Psoas muscle (tissue), 8 donors: ENCODE results near the gene C4B. TPM values are rescaled to one million over a fixed set of nuclear protein-coding genes. Genes with fewer than 3 reads are reported as not detected.
"Not testable (repeated sequence)": the region's sequence is repeated elsewhere in the genome, so short reads cannot be mapped to it uniquely, and the experiment has no call there.

Source experiments
- ATAC-seq, 4 donors: fragments of 200-7000 bp; cut with Tn5 transposase; one replicate each; pipeline ENCODE4 v1.9.1; 2020; ENCODE audit warnings: moderate library complexity in 3 of 4, mild to moderate bottlenecking in 2 of 4
- DNase-seq, 2 donors: peaks; one replicate each; pipeline ENCODE4 v3.0.0-alpha.2; 2020
- H3K27ac ChIP-seq: fragments of 200-600 bp; one replicate; pipeline ENCODE4 v1.8.0; 2022
- H3K27me3 ChIP-seq, 3 donors: fragments of 200-600 bp in 1 of 3; one replicate each; pipeline versions ENCODE4 v1.6.1 to v1.8.0; 2013 to 2022; ENCODE audit warnings: low read length in 2 of 3, mild to moderate bottlenecking in 2 of 3, moderate library complexity in 1 of 3; ENCODE audit not compliant: insufficient read depth in 3 of 3
- H3K36me3 ChIP-seq, 2 donors: fragments of 200-600 bp in 1 of 2; one replicate each; pipeline versions ENCODE4 v1.6.1 to v1.8.0; 2013 to 2022; ENCODE audit warnings: low read depth in 1 of 2, mild to moderate bottlenecking in 1 of 2, moderate library complexity in 1 of 2; ENCODE audit not compliant: insufficient read depth in 1 of 2
- H3K4me1 ChIP-seq: fragments of 200-600 bp; one replicate; pipeline ENCODE4 v1.8.0; 2022
- H3K4me3 ChIP-seq: fragments of 200-600 bp; one replicate; pipeline ENCODE4 v1.8.0; 2022; ENCODE audit warnings: mild to moderate bottlenecking
- H3K9me3 ChIP-seq: fragments of 200-600 bp; one replicate; pipeline ENCODE4 v1.8.0; 2022
- CTCF ChIP-seq: fragments of 200-600 bp; IDR thresholded peaks from one replicate; pipeline ENCODE4 v1.8.0; 2022; ENCODE audit warnings: antibody characterized with exemption
- WGBS, 3 donors: extraction: QIAGEN DNeasy Blood & Tissue Kit; methylation state at CpG; one replicate each; pipeline versions ENCODE4 v1.1.6 to v1.1.7; 2013; 5-methylcytosine and 5-hydroxymethylcytosine counted together
- intact Hi-C, 2 donors: fragments of 100-400 bp; cut with DNase I; formaldehyde crosslinking; loops; one replicate each; pipeline versions ENCODE4 v1.11.0 to v1.14.2; 2022
- polyA plus RNA-seq, 3 donors: library from polyadenylated mRNA; stranded (reverse); fragments of 200-250 nt; gene quantifications; one replicate each; pipeline ENCODE4 v1.2.3, GENCODE V29; 2013
- total RNA-seq, 4 donors: library from RNA; stranded (reverse); fragmentation: NEBNext Ultra II Directional in 2 of 4; extraction: Animal tissue kit (Norgen Biotek cat#: 25700) in 2 of 4; gene quantifications; one replicate each; pipeline versions ENCODE4 v1.2.1 to v1.2.4, GENCODE V29; 2021 to 2023
- donor health status: healthy with polysubstance abuse.
- donor health status: DM: no; HTN: no; CAD: no; lungs with moderate emphysema.
- donor health status: Bipolar disorder and iron deficiency.
- donor health status: healthy.
- donor health status: DM: yes; HTN: yes; CAD: no.
- donor health status: DM: no; HTN: no; CAD: no.
- donor health status: DM: no; HTN: no; CAD: no.
- donor health status: DM: yes; HTN: yes; CAD: no.

The C4B gene
- total and polyA plus RNA-seq, 7 donors, result 2.6 to 12.6 (median 5.6) TPM

- ATAC-seq (no peak), DNase-seq (peak in 1 of 2 donors; percentile 16)
- H3K4me3 ChIP-seq, result no peak overlapping the region
- 90 to 94% (median 92%) methylated on average over 14 of the region's 14 CpGs for WGBS, 3 donors
- no peak overlapping the region for H3K27ac ChIP-seq
- H3K36me3 ChIP-seq, result peaks cover 0 to 9% of the 10 kb centered on the region in 2 donors
- TF ChIP-seq CTCF, result no peak
- H3K27me3 ChIP-seq, result no peaks in the 10 kb centered on the region
- H3K9me3 ChIP-seq, result no peaks in the 10 kb centered on the region
- no peaks in the 10 kb centered on the region for H3K4me1 ChIP-seq
- intact Hi-C loops, result no loop called here
These were observed 50.1 kb downstream of the C4B start for GRCh38 chr6:32064706-32065105.

GRCh38 chr6:32067521-32067920, 52.9 kb downstream of the C4B start:
- intact Hi-C loops, H3K4me3 ChIP-seq, H3K9me3 ChIP-seq, H3K4me1 ChIP-seq, H3K36me3 ChIP-seq, DNase-seq, H3K27me3 ChIP-seq, H3K27ac ChIP-seq, ATAC-seq: not testable (repeated sequence)
- WGBS, 3 donors, result 87 to 94% (median 90%) methylated on average over 18 to 19 of the region's 19 CpGs

- intact Hi-C loops, ATAC-seq, H3K27me3 ChIP-seq, H3K36me3 ChIP-seq, H3K9me3 ChIP-seq, H3K27ac ChIP-seq, H3K4me3 ChIP-seq, H3K4me1 ChIP-seq: not testable (repeated sequence)
- peak in 1 of 2 donors; percentile 36 for DNase-seq
- 84 to 95% (median 93%) methylated on average over 13 of the region's 13 CpGs for WGBS, 3 donors
These were observed 53.7 kb downstream of the C4B start for GRCh38 chr6:32068315-32068714.

GRCh38 chr6:32068867-32069266, 54.3 kb downstream of the C4B start:
- 88 to 93% (median 88%) methylated on average over 14 of the region's 14 CpGs for WGBS, 3 donors
- Histone ChIP-seq H3K36me3 (peaks cover 0 to 5% of the 10 kb centered on the region in 2 donors), H3K9me3 (no peaks in the 10 kb centered on the region), H3K4me1 (no peaks in the 10 kb centered on the region), H3K27me3 (no peaks in the 10 kb centered on the region), H3K4me3 (no peak overlapping the region), H3K27ac (no peak overlapping the region)
- DNase-seq (peak in 1 of 2 donors; percentile 32), ATAC-seq (no peak)
- TF ChIP-seq CTCF, result no peak
- intact Hi-C loops, result no loop called here

GRCh38 chr6:32069460-32069859, 54.9 kb downstream of the C4B start:
- H3K36me3 ChIP-seq, result peaks cover 0 to 5% of the 10 kb centered on the region in 2 donors
- WGBS, 3 donors, result 89 to 93% (median 90%) methylated on average over 17 of the region's 17 CpGs

More at GRCh38 chr6:32069460-32069859, 54.9 kb downstream of the C4B start:
- DNase-seq, result peak in 1 of 2 donors; percentile 40
- TF ChIP-seq CTCF, result no peak
- Histone ChIP-seq H3K4me1 (no peaks in the 10 kb centered on the region), H3K9me3 (no peaks in the 10 kb centered on the region), H3K27ac (no peak overlapping the region), H3K27me3 (no peaks in the 10 kb centered on the region), H3K4me3 (no peak overlapping the region)
- intact Hi-C loops, result no loop called here
- no peak for ATAC-seq
